Measurements from ENCODE around the gene GPHN.

DNA sequence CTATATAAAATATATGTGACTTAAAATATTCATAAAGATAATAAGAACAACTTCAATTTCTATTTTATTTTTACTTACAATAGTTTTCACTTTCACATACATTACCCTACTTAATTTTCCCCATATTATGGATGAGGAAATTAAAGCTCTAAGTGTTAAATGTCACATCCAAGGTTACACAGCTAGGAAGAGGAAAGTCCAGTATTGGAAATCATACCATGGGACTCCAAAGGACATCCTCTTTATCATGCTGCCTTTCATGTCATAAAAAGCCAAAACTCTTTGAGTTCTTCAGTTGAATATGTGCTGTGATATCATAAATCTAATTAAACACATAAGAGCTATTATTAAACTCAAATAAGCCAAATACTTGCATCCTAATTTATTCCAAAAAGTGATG, 508.9 kb downstream of the GPHN start:
- TF ChIP-seq EZH2 (IDR thresholded peaks at IDR 0.05) (no peak), POLR2AphosphoS5 (IDR thresholded peaks at IDR 0.05; ENCODE audit: borderline replicate concordance, low read depth, low read length) (no peak)
